Loucy (cell line): Measurements from ENCODE around the gene CDK9.

Experiments used
- EZH2phosphoT487 ChIP-seq: fragments of 200-600 bp; IDR thresholded peaks from 2 replicates; pipeline ENCODE4 v1.6.1; 2018; ENCODE audit warnings: antibody characterized with exemption, mild to moderate bottlenecking, moderate library complexity, borderline replicate concordance
- TF ChIP-seq, protein P1 (sequence below): fragments of 200-600 bp; sonication (generic); conservative IDR thresholded peaks from 2 replicates; pipeline ENCODE4 v1.5.1; 2014; ENCODE audit warnings: mild to moderate bottlenecking, antibody characterized with exemption, low read length

DNA sequence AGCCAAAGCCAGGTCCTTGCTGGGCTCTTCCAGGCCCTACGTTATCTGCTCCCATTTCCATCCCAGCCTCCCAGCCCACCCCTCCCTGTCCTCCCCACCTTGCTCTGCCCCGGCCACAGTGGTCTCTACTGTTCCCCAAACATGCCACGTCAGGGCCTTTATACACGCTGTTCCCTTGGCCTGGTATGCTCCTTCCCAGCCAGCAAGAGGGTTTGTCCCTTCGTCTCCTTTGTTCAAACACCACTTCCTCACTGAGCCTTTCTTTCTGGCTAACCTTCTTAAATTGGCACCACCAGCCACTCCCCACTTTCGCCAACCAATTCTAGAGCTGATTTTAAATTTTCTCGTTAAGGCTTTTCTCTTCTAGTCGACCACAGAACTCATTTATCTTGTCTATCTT lies 17.1 kb upstream of the CDK9 start:
- TF ChIP-seq, protein P1, sequence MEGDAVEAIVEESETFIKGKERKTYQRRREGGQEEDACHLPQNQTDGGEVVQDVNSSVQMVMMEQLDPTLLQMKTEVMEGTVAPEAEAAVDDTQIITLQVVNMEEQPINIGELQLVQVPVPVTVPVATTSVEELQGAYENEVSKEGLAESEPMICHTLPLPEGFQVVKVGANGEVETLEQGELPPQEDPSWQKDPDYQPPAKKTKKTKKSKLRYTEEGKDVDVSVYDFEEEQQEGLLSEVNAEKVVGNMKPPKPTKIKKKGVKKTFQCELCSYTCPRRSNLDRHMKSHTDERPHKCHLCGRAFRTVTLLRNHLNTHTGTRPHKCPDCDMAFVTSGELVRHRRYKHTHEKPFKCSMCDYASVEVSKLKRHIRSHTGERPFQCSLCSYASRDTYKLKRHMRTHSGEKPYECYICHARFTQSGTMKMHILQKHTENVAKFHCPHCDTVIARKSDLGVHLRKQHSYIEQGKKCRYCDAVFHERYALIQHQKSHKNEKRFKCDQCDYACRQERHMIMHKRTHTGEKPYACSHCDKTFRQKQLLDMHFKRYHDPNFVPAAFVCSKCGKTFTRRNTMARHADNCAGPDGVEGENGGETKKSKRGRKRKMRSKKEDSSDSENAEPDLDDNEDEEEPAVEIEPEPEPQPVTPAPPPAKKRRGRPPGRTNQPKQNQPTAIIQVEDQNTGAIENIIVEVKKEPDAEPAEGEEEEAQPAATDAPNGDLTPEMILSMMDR = no peak
- TF ChIP-seq EZH2phosphoT487 = no peak
